ENCODE data around the gene NHLH2.

DNA sequence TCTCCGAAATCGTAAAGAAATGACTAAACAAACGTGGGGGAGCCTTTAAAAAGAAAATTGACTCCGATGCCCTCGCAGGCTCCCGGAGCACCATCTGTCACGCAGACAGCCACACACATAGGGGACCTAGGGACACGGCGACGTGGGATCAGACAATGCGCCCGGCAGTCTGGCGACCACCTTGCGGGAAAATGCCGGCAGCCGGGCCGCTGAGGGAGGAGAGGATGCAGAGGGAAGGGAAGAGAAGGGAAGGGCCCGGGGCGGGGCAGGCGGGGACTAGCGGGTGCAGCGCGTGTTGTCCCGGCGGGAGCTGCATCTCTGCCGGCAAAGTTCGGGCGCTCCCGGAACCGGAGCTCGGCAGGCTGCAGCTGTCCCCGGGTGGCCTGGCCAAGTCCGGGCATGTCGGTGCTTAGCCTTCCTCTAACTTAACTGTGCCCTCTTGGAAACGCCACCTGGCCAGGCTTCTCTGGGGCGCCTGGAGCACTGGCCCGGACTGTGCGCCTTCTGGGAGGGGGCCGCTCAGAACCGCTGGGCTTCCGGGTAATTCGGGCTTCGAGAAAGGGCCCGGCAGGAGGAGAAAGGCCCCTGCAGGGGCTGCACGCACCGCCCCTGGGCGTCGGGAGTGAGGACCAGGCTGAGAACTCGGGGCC, 1.8 kb downstream of the NHLH2 start:
- TF ChIP-seq POLR2A (IDR thresholded peaks at IDR 0.05) (no peak), CTCF (IDR thresholded peaks at IDR 0.05) (no peak)

Measured in right lobe of liver (tissue), 4 donors.